Common myeloid progenitor, CD34-positive (primary cell): ENCODE measurements around the gene ZNF672.

Source experiments
- CTCF ChIA-PET: fragments of 350-600 bp; sonication (Branson Sonifier 250); formaldehyde crosslinking; loops from one replicate; lab custom pipeline; 2021; ENCODE audit warnings: antibody characterized with exemption; lab: Charles Lee
- POLR2A ChIA-PET: fragments of 350-600 bp; sonication (Branson Sonifier 250); formaldehyde crosslinking; loops from one replicate; lab custom pipeline; 2021; ENCODE audit warnings: antibody characterized with exemption; lab: Charles Lee
- DNase-seq, 3 donors: peaks; one replicate each; pipeline versions ENCODE4 v3.0.0 to v3.0.0-alpha.2; 2013
- H3K27ac ChIP-seq, 2 experiments: 1 replicate in 1 of 2; 2 replicates in 1 of 2; pipeline ENCODE4 v1.7.0; 2013; ENCODE audit warnings: inconsistent platforms in 2 of 2, low read length in 2 of 2, mild to moderate bottlenecking in 2 of 2, low read depth in 1 of 2, moderate library complexity in 1 of 2; ENCODE audit not compliant: severe bottlenecking in 2 of 2, insufficient read depth in 1 of 2, poor library complexity in 1 of 2
- H3K27me3 ChIP-seq, 5 experiments: replicated peaks in 2 of 5; 1 replicate in 3 of 5; 2 replicates in 2 of 5; pipeline versions ENCODE4 v1.6.1 to v1.7.0; 2013; ENCODE audit warnings: low read length in 4 of 5, mild to moderate bottlenecking in 2 of 5, moderate library complexity in 2 of 5, inconsistent platforms in 1 of 5; ENCODE audit not compliant: insufficient read depth in 5 of 5, control insufficient read depth in 4 of 5
- H3K36me3 ChIP-seq, 4 experiments: 1 replicate in 2 of 4; 2 replicates in 2 of 4; pipeline versions ENCODE4 v1.6.1 to v1.7.0; 2013; ENCODE audit warnings: low read length in 3 of 4, control low read depth in 1 of 4, mild to moderate bottlenecking in 1 of 4; ENCODE audit not compliant: control insufficient read depth in 4 of 4, insufficient read depth in 4 of 4
- H3K4me1 ChIP-seq, 4 experiments: 1 replicate in 3 of 4; 2 replicates in 1 of 4; pipeline versions ENCODE4 v1.6.1 to v1.7.1; 2013; ENCODE audit warnings: low read length in 3 of 4, mild to moderate bottlenecking in 3 of 4, control low read depth in 1 of 4, inconsistent platforms in 1 of 4, moderate library complexity in 1 of 4; ENCODE audit not compliant: control insufficient read depth in 4 of 4, insufficient read depth in 4 of 4; ENCODE audit errors: control extremely low read depth in 1 of 4
- H3K4me3 ChIP-seq, 7 experiments: 1 replicate in 4 of 7; 2 replicates in 3 of 7; pipeline versions ENCODE4 v1.5.1 to v1.7.0; 2013; ENCODE audit warnings: mild to moderate bottlenecking in 7 of 7, low read length in 6 of 7, moderate library complexity in 6 of 7, inconsistent platforms in 2 of 7, low read depth in 2 of 7, control low read depth in 1 of 7; ENCODE audit not compliant: insufficient read depth in 4 of 7, control insufficient read depth in 1 of 7; ENCODE audit errors: extremely low read depth in 1 of 7
- H3K9me3 ChIP-seq, 5 experiments: 1 replicate in 4 of 5; 2 replicates in 1 of 5; pipeline versions ENCODE4 v1.6.1 to v1.7.1; 2013; ENCODE audit warnings: low read length in 4 of 5, mild to moderate bottlenecking in 2 of 5, inconsistent platforms in 1 of 5, low read depth in 1 of 5, moderate library complexity in 1 of 5; ENCODE audit not compliant: control insufficient read depth in 4 of 5, insufficient read depth in 2 of 5; ENCODE audit errors: control extremely low read depth in 1 of 5
- WGBS: methylation state at CpG from one replicate; pipeline ENCODE4 v1.1.5; 2013; ENCODE audit not compliant: insufficient coverage; 5-methylcytosine and 5-hydroxymethylcytosine counted together

Gene ZNF672

DNA sequence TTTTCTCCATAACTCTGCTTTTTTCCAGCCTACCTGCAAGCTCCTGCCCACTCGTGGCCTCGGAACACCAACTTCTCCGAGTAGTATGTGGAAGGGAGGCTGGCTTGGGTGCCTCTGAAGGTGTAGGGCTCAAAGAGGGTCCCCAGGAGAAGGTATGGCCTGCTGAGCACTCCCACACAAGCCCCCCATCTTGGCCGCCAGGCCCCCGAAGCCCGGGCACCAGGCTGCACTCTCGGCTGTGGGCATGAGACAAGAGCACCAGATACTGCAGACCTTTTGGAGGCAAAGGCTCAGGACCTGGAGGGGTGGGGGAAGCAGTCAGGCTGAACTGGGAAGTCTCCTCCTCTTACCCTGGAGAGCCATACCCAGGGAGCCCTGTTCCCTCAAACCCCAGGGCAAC lies 19.2 kb downstream of the ZNF672 start:
- ChIA-PET CTCF (interaction anchor here (1.4 to 7.2 kb wide), 2 partner anchors 14 to 28 kb away, joined by 3 to 53 read pairs; no protein-coding TSS in a partner anchor), POLR2A (interaction anchor here (1.3 kb wide), 1 partner anchor 19 kb away, joined by 4 read pairs; the partner anchor contains the start of gene ZNF672)
- no peak for DNase-seq
- WGBS: no CpG with 5 or more reads among the region's 7 CpGs
- H3K27ac ChIP-seq: peak overlapping the region in 1 of 2 experiments; percentile 84
- peaks cover 6 to 39% (median 17%) of the 10 kb centered on the region in 4 experiments for H3K36me3 ChIP-seq
- H3K4me1 ChIP-seq: peaks cover 2 to 39% (median 26%) of the 10 kb centered on the region in 4 experiments
- no peaks in the 10 kb centered on the region for H3K9me3 ChIP-seq
- H3K27me3 ChIP-seq: no peaks in the 10 kb centered on the region
- H3K4me3 ChIP-seq: peak overlapping the region in 4 of 7 experiments; percentile 70 to 77 (median 71)

DNA sequence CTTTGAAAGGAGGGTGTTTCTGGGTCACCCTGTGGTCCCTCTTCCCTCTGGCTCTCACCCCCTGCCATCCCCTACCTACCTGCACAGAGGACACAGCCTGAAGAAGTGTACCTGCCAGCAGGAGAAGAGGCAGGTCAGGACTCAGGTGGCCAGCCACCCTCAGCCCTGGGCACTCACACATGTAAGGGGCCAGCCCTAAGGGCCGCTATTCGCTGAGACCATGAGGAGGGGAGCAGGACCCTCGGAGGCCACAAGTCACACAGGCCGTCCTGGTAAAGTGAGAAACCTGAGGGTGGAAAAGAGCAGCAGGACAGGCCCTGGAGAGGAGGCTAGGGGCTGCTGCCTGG lies 19.7 kb downstream of the ZNF672 start:
- WGBS: 14% methylated on average over 4 of the region's 4 CpGs
- H3K9me3 ChIP-seq: no peaks in the 10 kb centered on the region
- peaks cover 6 to 35% (median 15%) of the 10 kb centered on the region in 4 experiments for H3K36me3 ChIP-seq
- POLR2A ChIA-PET: interaction anchor here (1.3 to 2.8 kb wide), 3 partner anchors 16 to 48 kb away, joined by 4 to 17 read pairs (median 5); partner anchors contain the start of gene ZNF672
- DNase-seq: no peak
- CTCF ChIA-PET: interaction anchor here (1.1 to 7.2 kb wide), 8 partner anchors 11 to 69 kb away, joined by 3 to 53 read pairs (median 8); partner anchors contain the start of gene ZNF672
- peak overlapping the region; percentile 2 to 77 (median 70) for H3K4me3 ChIP-seq
- no peaks in the 10 kb centered on the region for H3K27me3 ChIP-seq
- H3K27ac ChIP-seq: peak overlapping the region in 1 of 2 experiments; percentile 84
- H3K4me1 ChIP-seq: peaks cover 2 to 36% (median 30%) of the 10 kb centered on the region in 4 experiments

DNA sequence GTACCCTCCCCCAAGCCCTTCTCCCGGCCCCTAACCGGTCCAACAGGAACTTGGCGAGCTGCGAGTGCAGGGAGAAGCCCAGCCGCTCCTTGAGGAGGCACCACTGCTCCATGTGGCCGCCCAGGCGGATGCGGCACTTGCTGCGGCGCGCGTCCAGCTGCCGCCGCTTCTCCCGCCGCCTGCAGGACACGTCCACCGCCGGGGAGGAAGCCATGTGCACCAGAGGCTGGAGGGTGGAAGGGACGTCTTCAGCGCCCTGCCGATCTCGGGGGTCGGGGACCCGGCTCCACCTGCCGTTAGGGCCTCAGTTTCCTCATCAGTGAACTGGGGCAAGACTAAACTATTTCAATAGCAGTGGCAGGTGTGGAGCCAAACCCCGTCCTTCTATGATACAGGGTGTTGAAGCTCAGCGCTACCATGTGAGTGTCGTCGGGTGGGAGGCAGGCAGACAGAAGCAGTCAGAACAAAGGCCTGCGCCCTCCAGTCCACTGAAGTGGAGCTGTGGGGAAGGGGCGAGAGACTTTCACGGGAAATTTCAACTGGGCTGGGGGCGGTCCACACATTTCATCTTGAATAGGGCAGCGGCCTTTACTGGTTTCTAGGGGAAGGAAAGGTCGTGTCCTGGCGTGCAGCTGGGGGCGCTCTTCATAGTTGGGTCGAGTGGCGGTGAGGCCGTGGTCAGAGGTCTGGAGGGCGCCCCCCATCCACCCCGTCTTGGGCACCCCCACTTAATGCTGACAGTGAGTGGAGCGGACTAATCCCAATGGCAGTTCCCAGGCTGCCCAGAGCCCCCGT lies 20.3 kb downstream of the ZNF672 start:
- Histone ChIP-seq H3K36me3 (peaks cover 6 to 29% (median 14%) of the 10 kb centered on the region in 4 experiments), H3K4me1 (peaks cover 2 to 39% (median 35%) of the 10 kb centered on the region in 4 experiments), H3K9me3 (no peaks in the 10 kb centered on the region), H3K27ac (peak overlapping the region in 1 of 2 experiments; percentile 84), H3K4me3 (peak overlapping the region; percentile 2 to 77 (median 70)), H3K27me3 (no peaks in the 10 kb centered on the region)
- DNase-seq: peak in 2 of 3 donors; percentile 10 to 84
- CTCF ChIA-PET: interaction anchor here (1.0 to 7.2 kb wide), 11 partner anchors 11 to 68 kb away, joined by 3 to 53 read pairs (median 7); partner anchors contain the start of gene ZNF672
- 2% methylated on average over 27 of the region's 45 CpGs for WGBS
- POLR2A ChIA-PET: interaction anchor here (1.1 to 2.8 kb wide), 4 partner anchors 15 to 47 kb away, joined by 3 to 17 read pairs (median 4); partner anchors contain the start of gene ZNF672

DNA sequence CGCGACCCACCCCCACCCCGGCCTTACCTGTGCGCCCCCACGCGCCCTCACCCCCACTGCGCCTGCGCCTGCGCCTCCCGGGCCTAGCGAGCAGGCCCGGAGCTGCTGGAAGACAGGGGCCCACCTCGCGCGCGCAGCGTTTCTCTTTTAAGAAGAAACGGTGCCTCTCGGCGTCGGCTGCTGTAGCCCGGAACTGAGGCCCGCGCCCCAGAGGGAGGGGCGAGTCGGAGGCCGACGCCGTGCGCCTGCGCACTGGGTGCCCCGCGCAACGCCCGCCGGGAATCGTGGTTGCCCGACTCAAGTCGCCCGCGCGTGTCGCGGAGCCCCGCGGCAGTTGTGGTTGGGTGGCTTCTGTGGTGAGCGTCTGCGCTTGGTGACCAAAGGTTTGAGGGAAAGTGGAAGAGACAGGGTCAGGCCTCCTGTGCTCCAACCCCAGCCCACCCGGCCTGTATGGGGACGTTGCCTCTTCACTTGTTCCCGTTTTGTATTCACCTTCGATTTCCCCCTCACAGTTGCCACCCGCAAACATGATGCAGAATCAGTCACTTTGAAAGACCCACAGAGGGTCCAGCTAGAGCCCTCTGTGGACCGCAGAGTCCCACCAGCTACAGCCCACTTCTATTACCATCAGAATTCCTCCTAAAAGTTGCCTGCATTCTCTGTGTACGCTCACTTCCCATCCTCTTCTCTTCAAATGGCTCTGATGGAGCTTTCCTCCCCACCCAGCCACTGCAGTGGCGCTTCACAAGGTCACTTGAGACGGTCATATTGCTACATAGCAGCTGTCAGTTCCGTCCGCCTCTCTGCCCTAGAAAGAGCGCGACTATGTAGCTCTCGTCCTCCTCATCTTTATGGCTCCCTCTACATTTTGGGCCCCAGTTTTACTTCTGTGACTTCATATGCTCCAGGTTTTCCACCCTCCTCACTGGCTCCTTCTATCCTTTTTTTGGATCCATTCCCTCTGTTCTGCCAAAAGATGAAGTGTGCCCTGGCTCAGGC lies 21.2 kb downstream of the ZNF672 start, which contains the start of gene ZNF692:
Gene ZNF692 (minus strand): TSS at position 195 of the 999 bp plus-strand sequence. CDS start 776 bp downstream, outside the sequence.
- ChIA-PET CTCF (interaction anchor here (1.0 to 7.2 kb wide), 13 partner anchors 12 to 67 kb away, joined by 3 to 53 read pairs (median 7); partner anchors contain the start of gene ZNF672), POLR2A (interaction anchor here (0.9 to 2.8 kb wide), 6 partner anchors 14 to 46 kb away, joined by 3 to 17 read pairs (median 4); partner anchors contain the start of gene ZNF672)
- H3K27me3 ChIP-seq: no peaks in the 10 kb centered on the region
- H3K36me3 ChIP-seq: peaks cover under 1 to 20% (median 11%) of the 10 kb centered on the region in 4 experiments
- peak within 1 kb of the TSS; percentile 81 to 84 for H3K27ac ChIP-seq
- WGBS: 13% methylated on average over 41 of the region's 62 CpGs
- peak; percentile 98 to 99 (median 99) for DNase-seq
- H3K4me3 ChIP-seq: peak within 1 kb of the TSS; percentile 20 to 85 (median 72)
- peaks cover 2 to 48% (median 43%) of the 10 kb centered on the region in 4 experiments for H3K4me1 ChIP-seq
- no peaks in the 10 kb centered on the region for H3K9me3 ChIP-seq

DNA sequence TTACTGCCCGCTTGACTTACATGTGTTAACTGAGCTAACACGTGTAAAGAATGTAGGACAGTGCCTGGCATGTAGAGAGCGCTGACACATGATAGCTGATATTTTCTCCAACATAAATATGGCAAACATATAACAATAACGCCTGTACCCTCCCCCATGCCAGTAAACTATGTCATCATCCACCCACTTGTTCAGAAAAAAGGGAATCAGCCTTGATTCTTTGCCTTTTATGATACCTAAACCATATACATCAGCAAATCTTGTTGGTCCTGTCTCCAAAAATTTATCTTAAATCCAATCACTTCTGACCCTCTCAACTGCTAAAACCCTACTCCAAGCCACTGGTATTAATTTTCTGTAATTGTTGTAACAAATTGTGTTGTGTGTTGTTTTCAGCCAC lies 22.0 kb downstream of the ZNF672 start:
- Histone ChIP-seq H3K4me3 (no peak overlapping the region), H3K9me3 (no peaks in the 10 kb centered on the region), H3K27ac (peak overlapping the region in 1 of 2 experiments; percentile 84), H3K36me3 (peaks cover 0 to 12% (median 5%) of the 10 kb centered on the region in 4 experiments), H3K27me3 (no peaks in the 10 kb centered on the region), H3K4me1 (peaks cover 2 to 48% (median 43%) of the 10 kb centered on the region in 4 experiments)
- no peak for DNase-seq
- WGBS: 100% methylated on average over 3 of the region's 4 CpGs
- CTCF ChIA-PET: interaction anchor here (1.1 to 7.2 kb wide), 8 partner anchors 13 to 66 kb away, joined by 3 to 53 read pairs (median 7); partner anchors contain the start of gene ZNF672
- POLR2A ChIA-PET: interaction anchor here (0.9 to 2.8 kb wide), 3 partner anchors 13 to 29 kb away, joined by 3 to 17 read pairs (median 4); partner anchors contain the start of gene ZNF672

DNA sequence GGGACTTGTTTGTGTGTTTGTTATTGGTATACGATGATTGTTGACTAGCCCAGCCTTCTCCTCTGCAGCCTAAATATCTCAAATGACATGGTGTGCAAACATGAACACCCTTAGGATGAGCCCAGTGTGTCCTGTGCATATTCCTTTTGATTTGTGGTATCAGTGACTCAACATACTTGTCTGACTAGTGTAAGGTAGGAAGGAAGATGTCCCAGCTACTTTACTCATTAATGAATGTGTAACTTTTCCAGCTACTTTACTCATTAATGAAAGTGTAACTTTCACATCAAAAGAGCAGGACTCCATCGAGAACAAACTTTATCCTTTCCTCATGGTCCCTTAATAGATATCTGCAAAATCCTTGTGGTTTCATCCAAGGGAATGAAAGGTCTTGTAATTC lies 23.6 kb downstream of the ZNF672 start:
- CTCF ChIA-PET: interaction anchor here (0.7 to 1.6 kb wide), 5 partner anchors 20 to 26 kb away, joined by 3 to 5 read pairs (median 3); partner anchors contain the start of gene ZNF672
- POLR2A ChIA-PET: interaction anchor here (1.7 kb wide), 1 partner anchor 11 kb away, joined by 4 read pairs; no protein-coding TSS in a partner anchor
- WGBS: no CpG with 5 or more reads among the region's 2 CpGs
- no peak overlapping the region for H3K4me3 ChIP-seq
- no peaks in the 10 kb centered on the region for H3K36me3 ChIP-seq
- no peaks in the 10 kb centered on the region for H3K27me3 ChIP-seq
- no peaks in the 10 kb centered on the region for H3K9me3 ChIP-seq
- no peak overlapping the region for H3K27ac ChIP-seq
- no peak for DNase-seq
- peaks cover 2 to 47% (median 43%) of the 10 kb centered on the region in 4 experiments for H3K4me1 ChIP-seq
